GM23248 (cell line): ENCODE measurements around the gene LRMDA.

Experiments used
- EZH2 ChIP-seq: fragments of 200-600 bp; sonication (generic); IDR thresholded peaks from 2 replicates; pipeline ENCODE4 v1.6.1; 2018; ENCODE audit warnings: antibody characterized with exemption, mild to moderate bottlenecking; ENCODE audit not compliant: insufficient read depth, poor library complexity, severe bottlenecking
- EZH2phosphoT487 ChIP-seq: fragments of 200-600 bp; sonication (generic); IDR thresholded peaks from 2 replicates; pipeline ENCODE4 v1.6.1; 2018; ENCODE audit warnings: antibody characterized with exemption, moderate library complexity, mild to moderate bottlenecking, low read depth; ENCODE audit not compliant: insufficient read depth

- TF ChIP-seq EZH2 (no peak), EZH2phosphoT487 (no peak)
Measured at GRCh38 chr10:76552091-76552873, 1120.9 kb downstream of the LRMDA start.
